Measurements from ENCODE around the gene DLG4.

Gene DLG4

GRCh38 chr17:7138800-7139381, 80.7 kb downstream of the DLG4 start:
- in situ Hi-C loops (cut with HindIII; ENCODE audit: low pct_ligation_motif_present, low sequenced_read_pairs) = no loop called here
- no peak for DNase-seq

GRCh38 chr17:7137171-7137943, 82.3 kb downstream of the DLG4 start:
- peaks cover 20% of the 10 kb centered on the region for H3K27me3 ChIP-seq (replicated peaks)
- H3K27ac ChIP-seq = no peak overlapping the region
- in situ Hi-C loops (cut with HindIII; ENCODE audit: low pct_ligation_motif_present, low sequenced_read_pairs) = no loop called here
- DNase-seq = no peak
- no peaks in the 10 kb centered on the region for H3K36me3 ChIP-seq (replicated peaks)
- no peak overlapping the region for H3K4me3 ChIP-seq (ENCODE audit: low read depth, low read length)
- no peak for TF ChIP-seq CTCF (IDR thresholded peaks at IDR 0.05; ENCODE audit: low read depth, low read length, missing control alignments)

More at GRCh38 chr17:7138800-7139381, 80.7 kb downstream of the DLG4 start:
- Histone ChIP-seq H3K27me3 (replicated peaks) (peaks cover 22% of the 10 kb centered on the region), H3K27ac (no peak overlapping the region), H3K36me3 (replicated peaks) (no peaks in the 10 kb centered on the region), H3K4me3 (ENCODE audit: low read depth, low read length) (no peak overlapping the region)
- TF ChIP-seq CTCF (IDR thresholded peaks at IDR 0.05; ENCODE audit: low read depth, low read length, missing control alignments) = no peak
